T1000 (cell line): Measurements from ENCODE around the gene ANKRD9.

ENCODE experiments used
- DNase-seq: peaks from one replicate; lab custom pipeline; 2025; ENCODE audit warnings: mixed read lengths; lab: John Stamatoyannopoulos, UW

ANKRD9 gene

GRCh38 chr14:102498678-102499265, 10.8 kb downstream of the ANKRD9 start:
- no peak for DNase-seq

- no peak for DNase-seq
These were observed 11.4 kb downstream of the ANKRD9 start for GRCh38 chr14:102497998-102498677.

GRCh38 chr14:102496958-102497744, 12.4 kb downstream of the ANKRD9 start:
- no peak for DNase-seq

- no peak for DNase-seq
These were observed 13.3 kb downstream of the ANKRD9 start for GRCh38 chr14:102496331-102496691.

GRCh38 chr14:102495491-102496330, 13.9 kb downstream of the ANKRD9 start:
- DNase-seq: no peak

GRCh38 chr14:102493585-102493984, 16.0 kb downstream of the ANKRD9 start:
- no peak for DNase-seq

- DNase-seq: no peak
These were observed 16.5 kb downstream of the ANKRD9 start for GRCh38 chr14:102493096-102493495.

GRCh38 chr14:102492531-102492910, 17.1 kb downstream of the ANKRD9 start:
- no peak for DNase-seq

GRCh38 chr14:102491786-102492530, 17.6 kb downstream of the ANKRD9 start:
- no peak for DNase-seq

GRCh38 chr14:102491366-102491765, 18.2 kb downstream of the ANKRD9 start:
- no peak for DNase-seq

- no peak for DNase-seq
These were observed 19.1 kb downstream of the ANKRD9 start for GRCh38 chr14:102490456-102490855.

- DNase-seq: no peak
These were observed 22.4 kb downstream of the ANKRD9 start for GRCh38 chr14:102487204-102487577.

GRCh38 chr14:102486513-102487203, 22.9 kb downstream of the ANKRD9 start:
- no peak for DNase-seq

GRCh38 chr14:102485693-102486512, 23.7 kb downstream of the ANKRD9 start:
- no peak for DNase-seq

GRCh38 chr14:102484316-102484715, 25.3 kb downstream of the ANKRD9 start:
- no peak for DNase-seq

- DNase-seq: no peak
These were observed 27.8 kb downstream of the ANKRD9 start for GRCh38 chr14:102481791-102482238.

GRCh38 chr14:102481371-102481770, 28.2 kb downstream of the ANKRD9 start:
- no peak for DNase-seq

- no peak for DNase-seq
These were observed 29.8 kb downstream of the ANKRD9 start for GRCh38 chr14:102479777-102480176.

GRCh38 chr14:102479107-102479506, 30.5 kb downstream of the ANKRD9 start:
- DNase-seq: no peak

GRCh38 chr14:102474934-102475333, 34.6 kb downstream of the ANKRD9 start:
- no peak for DNase-seq
